ENCODE data around the gene ZNF555. TPM values are rescaled to one million over a fixed set of nuclear protein-coding genes. Genes with fewer than 3 reads are reported as not detected.
"Not testable (repeated sequence)": the region's sequence is repeated elsewhere in the genome, so short reads cannot be mapped to it uniquely, and the experiment has no call there.

ZNF555 gene
- total and polyA plus RNA-seq, 2 donors (not counting 1 experiment from before 2014, with no cell fraction given), result 5.0 to 5.9 TPM

DNA sequence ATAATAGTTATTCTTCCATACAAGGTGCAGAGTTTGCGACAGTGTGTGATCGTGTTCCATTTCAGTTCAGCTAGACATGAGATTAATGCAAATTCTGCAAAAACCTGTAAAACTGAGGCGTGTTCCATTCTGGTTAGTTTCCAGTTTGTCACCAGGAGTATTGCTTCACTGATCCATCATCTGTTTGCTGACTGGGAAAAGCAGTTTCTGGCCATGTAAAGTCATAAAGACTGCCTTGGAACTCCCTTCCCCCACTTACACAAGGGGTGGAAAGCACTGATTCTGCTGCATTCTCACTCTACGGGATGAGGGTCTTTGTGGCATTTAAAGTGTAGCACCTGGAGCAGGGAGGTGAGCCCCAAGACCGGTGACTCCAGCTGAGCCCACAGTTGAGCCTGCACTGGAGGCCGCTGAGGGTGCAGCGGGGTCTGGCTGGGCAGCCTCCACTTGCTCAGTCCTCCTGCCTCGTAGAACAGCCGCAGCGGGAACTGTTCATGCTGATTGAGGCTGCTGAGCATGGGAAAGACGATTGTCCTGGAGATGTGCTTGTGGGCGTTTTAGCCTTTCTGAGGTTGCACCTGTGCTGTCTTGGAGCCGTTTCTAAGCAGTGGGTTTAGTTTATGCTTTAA lies 61.4 kb downstream of the ZNF555 start:
- Histone ChIP-seq H3K4me1 (ENCODE audit: control insufficient read depth, extremely low read depth, insufficient read depth, low read length) (no peaks in the 10 kb centered on the region), H3K4me3 (replicated peaks in 1 of 4; ENCODE audit: control extremely low read depth in 1 of 4, insufficient read depth in 1 of 4, low read depth in 3 of 4, low read length in 4 of 4) (no peak overlapping the region), H3K4me2 (ENCODE audit: extremely low read depth, insufficient read depth, low read length) (no peak overlapping the region), H2AFZ (ENCODE audit: low read length) (no peak overlapping the region), H3K27me3 (ENCODE audit: control insufficient read depth, insufficient read depth, low read length) (no peaks in the 10 kb centered on the region), H3K9me3 (ENCODE audit: control insufficient read depth, insufficient read depth, low read depth, low read length) (no peaks in the 10 kb centered on the region), H3K27ac (ENCODE audit: insufficient read depth, low read length) (no peak overlapping the region), H3K36me3 (ENCODE audit: control insufficient read depth, insufficient read depth, low read length) (no peaks in the 10 kb centered on the region), H3K9ac (ENCODE audit: insufficient read depth, low read length) (no peak overlapping the region), H4K20me1 (ENCODE audit: control insufficient read depth, extremely low read depth, insufficient read depth, low read length) (no peaks in the 10 kb centered on the region), H3K79me2 (ENCODE audit: control insufficient read depth, insufficient read depth, low read length) (no peaks in the 10 kb centered on the region)
- no peak for TF ChIP-seq EZH2 (IDR thresholded peaks at IDR 0.05; ENCODE audit: low read length, missing control alignments)
- TF ChIP-seq CTCF (conservative IDR thresholded peaks at IDR 0.05 in 1 of 2, IDR thresholded peaks at IDR 0.05 in 1 of 2; ENCODE audit: low read depth in 1 of 2, low read length in 2 of 2), result no peak
- DNase-seq (ENCODE audit: low read depth in 2 of 2), result no peak

DNA sequence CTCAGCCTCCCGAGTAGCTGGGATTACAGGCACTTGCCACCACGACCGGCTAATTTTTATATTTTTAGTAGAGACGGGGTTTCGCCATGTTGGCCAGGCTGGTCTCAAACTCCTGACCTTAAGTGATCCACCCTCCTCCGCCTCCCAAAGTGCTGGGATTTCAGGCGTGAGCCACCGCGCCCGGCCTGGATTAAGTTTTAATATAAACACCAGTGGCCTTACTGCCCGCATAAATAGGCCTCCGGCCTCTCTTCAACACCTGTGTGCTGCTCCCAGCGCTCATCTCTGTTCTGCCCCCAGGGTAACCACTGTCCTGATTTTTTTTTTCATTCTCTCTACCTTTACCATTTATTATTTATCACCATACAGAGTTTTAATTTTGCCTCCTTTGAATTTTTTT lies 62.1 kb downstream of the ZNF555 start:
- H3K27me3 ChIP-seq (ENCODE audit: control insufficient read depth, insufficient read depth, low read length); H3K9me3 ChIP-seq (ENCODE audit: control insufficient read depth, insufficient read depth, low read depth, low read length); H2AFZ ChIP-seq (ENCODE audit: low read length); DNase-seq (ENCODE audit: low read depth in 2 of 2); H3K4me3 ChIP-seq (replicated peaks in 1 of 4; ENCODE audit: control extremely low read depth in 1 of 4, insufficient read depth in 1 of 4, low read depth in 3 of 4, low read length in 4 of 4); H3K4me2 ChIP-seq (ENCODE audit: extremely low read depth, insufficient read depth, low read length); H4K20me1 ChIP-seq (ENCODE audit: control insufficient read depth, extremely low read depth, insufficient read depth, low read length); H3K79me2 ChIP-seq (ENCODE audit: control insufficient read depth, insufficient read depth, low read length); H3K4me1 ChIP-seq (ENCODE audit: control insufficient read depth, extremely low read depth, insufficient read depth, low read length); H3K27ac ChIP-seq (ENCODE audit: insufficient read depth, low read length); H3K36me3 ChIP-seq (ENCODE audit: control insufficient read depth, insufficient read depth, low read length); H3K9ac ChIP-seq (ENCODE audit: insufficient read depth, low read length): not testable (repeated sequence)

DNA sequence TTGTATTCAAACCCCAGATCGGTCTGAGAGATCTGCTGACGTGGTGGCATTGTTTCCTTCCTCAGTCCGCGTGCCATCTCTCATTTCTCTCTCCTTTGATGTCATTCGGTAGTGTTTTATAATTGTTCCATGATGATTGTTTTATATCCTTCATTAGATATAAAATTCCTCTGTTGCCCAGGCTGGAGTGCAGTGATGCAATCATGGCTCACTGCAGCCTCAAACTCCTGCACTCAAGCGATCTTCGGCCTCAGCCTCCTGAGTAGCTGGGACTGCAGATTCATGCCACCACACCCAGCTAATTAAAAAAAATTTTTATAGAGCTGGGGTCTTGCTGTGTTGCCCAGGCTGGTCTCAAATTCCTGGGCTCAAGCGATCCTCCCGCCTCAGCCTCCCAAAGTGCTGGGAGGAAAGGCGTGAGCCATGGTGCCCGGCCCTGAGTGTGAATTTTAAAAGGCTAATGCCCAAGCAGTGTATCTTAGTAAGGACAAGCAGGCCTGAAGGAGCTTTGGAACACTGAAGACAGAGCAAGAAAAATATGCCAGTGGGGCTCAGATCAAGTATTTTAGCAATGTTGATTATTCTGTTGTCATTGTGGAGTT lies 64.7 kb downstream of the ZNF555 start:
- no peaks in the 10 kb centered on the region for H3K79me2 ChIP-seq (ENCODE audit: control insufficient read depth, insufficient read depth, low read length)
- no peak overlapping the region for H3K4me3 ChIP-seq (replicated peaks in 1 of 4; ENCODE audit: control extremely low read depth in 1 of 4, insufficient read depth in 1 of 4, low read depth in 3 of 4, low read length in 4 of 4)
- no peak overlapping the region for H3K4me2 ChIP-seq (ENCODE audit: extremely low read depth, insufficient read depth, low read length)
- no peak overlapping the region for H3K27ac ChIP-seq (ENCODE audit: insufficient read depth, low read length)
- no peaks in the 10 kb centered on the region for H3K9me3 ChIP-seq (ENCODE audit: control insufficient read depth, insufficient read depth, low read depth, low read length)
- H4K20me1 ChIP-seq (ENCODE audit: control insufficient read depth, extremely low read depth, insufficient read depth, low read length), result no peaks in the 10 kb centered on the region
- H2AFZ ChIP-seq (ENCODE audit: low read length), result no peak overlapping the region
- TF ChIP-seq CTCF (conservative IDR thresholded peaks at IDR 0.05 in 1 of 2, IDR thresholded peaks at IDR 0.05 in 1 of 2; ENCODE audit: low read depth in 1 of 2, low read length in 2 of 2) (no peak), EZH2 (IDR thresholded peaks at IDR 0.05; ENCODE audit: low read length, missing control alignments) (no peak)
- H3K9ac ChIP-seq (ENCODE audit: insufficient read depth, low read length), result no peak overlapping the region
- no peak for DNase-seq (ENCODE audit: low read depth in 2 of 2)
- H3K4me1 ChIP-seq (ENCODE audit: control insufficient read depth, extremely low read depth, insufficient read depth, low read length), result no peaks in the 10 kb centered on the region
- no peaks in the 10 kb centered on the region for H3K36me3 ChIP-seq (ENCODE audit: control insufficient read depth, insufficient read depth, low read length)
- no peaks in the 10 kb centered on the region for H3K27me3 ChIP-seq (ENCODE audit: control insufficient read depth, insufficient read depth, low read length)

Data from fibroblast of lung (primary cell).